Smooth muscle cell (in vitro differentiated cells): ENCODE data around the gene PRR4. TPM values are rescaled to one million over a fixed set of nuclear protein-coding genes. Genes with fewer than 3 reads are reported as not detected.

Experiments used
- DNase-seq: peaks from one replicate; lab custom pipeline; 2025; ENCODE audit not compliant: unreplicated experiment; lab: John Stamatoyannopoulos, UW
- H2AFZ ChIP-seq: fragments of 200-600 bp; sonication (generic); 2 replicates; pipeline ENCODE4 v1.6.0; 2016; ENCODE audit warnings: antibody characterized with exemption, low read depth, mild to moderate bottlenecking
- H3F3A ChIP-seq: fragments of 200-600 bp; sonication (generic); 2 replicates; pipeline ENCODE4 v1.6.0; 2017; ENCODE audit warnings: antibody characterized with exemption, low read depth
- H3K27ac ChIP-seq: fragments of 200-600 bp; sonication (generic); 2 replicates; pipeline ENCODE4 v1.5.1; 2016; ENCODE audit warnings: low read depth, mild to moderate bottlenecking
- H3K27me3 ChIP-seq: fragments of 200-600 bp; sonication (generic); 2 replicates; pipeline ENCODE4 v1.6.1; 2016; ENCODE audit warnings: low read depth, mild to moderate bottlenecking
- H3K36me3 ChIP-seq: fragments of 200-600 bp; sonication (generic); 2 replicates; pipeline ENCODE4 v1.5.1; 2016; ENCODE audit warnings: low read depth
- H3K4me1 ChIP-seq: fragments of 200-600 bp; sonication (generic); 2 replicates; pipeline ENCODE4 v1.5.1; 2016; ENCODE audit warnings: low read depth
- H3K4me2 ChIP-seq: fragments of 200-600 bp; sonication (generic); 2 replicates; pipeline ENCODE4 v1.6.0; 2016; ENCODE audit warnings: mild to moderate bottlenecking
- H3K4me3 ChIP-seq: fragments of 200-600 bp; sonication (generic); 2 replicates; pipeline ENCODE4 v1.5.1; 2016; ENCODE audit warnings: mild to moderate bottlenecking
- H3K79me2 ChIP-seq: fragments of 200-600 bp; sonication (generic); 2 replicates; pipeline ENCODE4 v1.6.0; 2016; ENCODE audit warnings: low read depth, mild to moderate bottlenecking
- H3K9ac ChIP-seq: fragments of 200-600 bp; sonication (generic); 2 replicates; pipeline ENCODE4 v1.6.0; 2016; ENCODE audit warnings: low read depth
- H3K9me3 ChIP-seq: fragments of 200-600 bp; sonication (generic); replicated peaks from 2 replicates; pipeline ENCODE4 v1.5.1; 2016; ENCODE audit warnings: low read depth
- H4K20me1 ChIP-seq: fragments of 200-600 bp; sonication (generic); 2 replicates; pipeline ENCODE4 v1.6.0; 2016; ENCODE audit warnings: low read depth
- CTCF ChIP-seq: fragments of 200-600 bp; sonication (generic); IDR thresholded peaks from 2 replicates; pipeline ENCODE4 v1.5.1; 2017; ENCODE audit warnings: borderline replicate concordance, mild to moderate bottlenecking, antibody characterized with exemption; ENCODE audit not compliant: insufficient read depth, poor library complexity, severe bottlenecking
- WGBS: methylation state at CpG from one replicate; pipeline ENCODE4 v1.1.7; 2016; ENCODE audit warnings: low lambda C conversion rate; 5-methylcytosine and 5-hydroxymethylcytosine counted together
- polyA plus RNA-seq: library from polyadenylated mRNA; unstranded; fragments of >200 nt; fragmentation: Nextera tagmentation; extraction: Ambion mirVana; gene quantifications from 2 replicates; pipeline ENCODE4 v1.2.1, GENCODE V29; 2016
- total RNA-seq: library from RNA; depleted of rRNA; stranded (reverse); fragments of >200 nt; gene quantifications from 2 replicates; pipeline ENCODE4 v1.2.3, GENCODE V29; 2014

The PRR4 gene
- total and polyA plus RNA-seq, 2 experiments from 2014 or later, result 4.2 to 6.7 TPM

GRCh38 chr12:10824957-10825356 is 24.3 kb downstream of the PRR4 start:
- DNase-seq, result no peak
- Histone ChIP-seq H3K9me3 (no peaks in the 10 kb centered on the region), H3K4me1 (no peaks in the 10 kb centered on the region), H2AFZ (no peak overlapping the region), H3K9ac (no peak overlapping the region), H3K4me3 (no peak overlapping the region), H3K4me2 (no peak overlapping the region), H4K20me1 (no peaks in the 10 kb centered on the region), H3K27ac (no peak overlapping the region), H3F3A (no peaks in the 10 kb centered on the region), H3K79me2 (no peaks in the 10 kb centered on the region), H3K27me3 (no peaks in the 10 kb centered on the region), H3K36me3 (no peaks in the 10 kb centered on the region)
- no peak for TF ChIP-seq CTCF
- 67% methylated on average over 3 of the region's 3 CpGs for WGBS

- H3K9me3 ChIP-seq, result no peaks in the 10 kb centered on the region
- H3K4me1 ChIP-seq, result no peaks in the 10 kb centered on the region
- H3K4me3 ChIP-seq, result no peak overlapping the region
- no peak overlapping the region for H3K27ac ChIP-seq
- H3F3A ChIP-seq, result no peaks in the 10 kb centered on the region
- no peak overlapping the region for H2AFZ ChIP-seq
- H3K4me2 ChIP-seq, result no peak overlapping the region
- no peaks in the 10 kb centered on the region for H3K36me3 ChIP-seq
- no peak overlapping the region for H3K9ac ChIP-seq
- no peak for TF ChIP-seq CTCF
- H4K20me1 ChIP-seq, result no peaks in the 10 kb centered on the region
- no peak for DNase-seq
- 89% methylated on average over 3 of the region's 3 CpGs for WGBS
- no peaks in the 10 kb centered on the region for H3K27me3 ChIP-seq
- H3K79me2 ChIP-seq, result no peaks in the 10 kb centered on the region
These were observed 37.3 kb downstream of the PRR4 start for GRCh38 chr12:10811883-10812536.

GRCh38 chr12:10810068-10810467 is 39.2 kb downstream of the PRR4 start, which contains the start of gene TAS2R9:
Gene TAS2R9, minus strand, starts transcription at chr12:10810168. Its CDS starts 93 bp downstream, at chr12:10810075.
- Histone ChIP-seq H3K9ac (no peak within 1 kb of the TSS), H3F3A (no peaks in the 10 kb centered on the region), H2AFZ (no peak within 1 kb of the TSS), H3K79me2 (no peaks in the 10 kb centered on the region), H3K9me3 (no peaks in the 10 kb centered on the region), H3K36me3 (no peaks in the 10 kb centered on the region), H3K4me2 (no peak within 1 kb of the TSS), H4K20me1 (no peaks in the 10 kb centered on the region), H3K4me1 (no peaks in the 10 kb centered on the region), H3K27ac (no peak within 1 kb of the TSS), H3K27me3 (no peaks in the 10 kb centered on the region), H3K4me3 (no peak within 1 kb of the TSS)
- DNase-seq, result no peak
- TF ChIP-seq CTCF, result no peak

- no peak for DNase-seq
- Histone ChIP-seq H3F3A (no peaks in the 10 kb centered on the region), H3K36me3 (no peaks in the 10 kb centered on the region), H3K9ac (no peak within 1 kb of the TSS), H3K4me1 (peaks cover 1% of the 10 kb centered on the region), H3K27ac (no peak within 1 kb of the TSS), H2AFZ (no peak within 1 kb of the TSS), H3K4me3 (no peak within 1 kb of the TSS), H3K79me2 (no peaks in the 10 kb centered on the region), H4K20me1 (no peaks in the 10 kb centered on the region), H3K27me3 (no peaks in the 10 kb centered on the region), H3K9me3 (no peaks in the 10 kb centered on the region), H3K4me2 (no peak within 1 kb of the TSS)
- no peak for TF ChIP-seq CTCF
- WGBS, result 92% methylated on average over 1 of the region's 1 CpG
These were observed 42.1 kb downstream of the PRR4 start, which contains the start of gene TAS2R8 for GRCh38 chr12:10807186-10807585. Gene TAS2R8, minus strand, starts transcription at chr12:10807286. Its CDS starts 306 bp downstream, at chr12:10806980.
